B cell (primary cell): ENCODE data around the gene TENM4. TPM values are rescaled to one million over a fixed set of nuclear protein-coding genes. Genes with fewer than 3 reads are reported as not detected.

Source experiments
- ATAC-seq: fragments of 200-7000 bp; cut with Tn5 transposase; one replicate; pipeline ENCODE4 v1.10.0; 2021; ENCODE audit warnings: low read depth, mild to moderate bottlenecking, moderate number of reproducible peaks, moderate library complexity
- CTCF ChIA-PET: fragments of 350-600 bp; sonication (Branson Sonifier 250); formaldehyde crosslinking; loops from one replicate; lab custom pipeline; 2021; ENCODE audit warnings: antibody characterized with exemption, inconsistent platforms; lab: Charles Lee
- POLR2A ChIA-PET: fragments of 350-600 bp; sonication (Branson Sonifier 250); formaldehyde crosslinking; loops from one replicate; lab custom pipeline; 2021; ENCODE audit warnings: antibody characterized with exemption; lab: Charles Lee
- DNase-seq: peaks from one replicate; pipeline ENCODE4 v3.0.0; 2013
- H2AFZ ChIP-seq: 2 replicates; pipeline ENCODE4 v1.6.1; 2012; ENCODE audit warnings: mild to moderate bottlenecking, low read depth, low read length; ENCODE audit not compliant: insufficient read depth, poor library complexity, severe bottlenecking
- H3K27ac ChIP-seq, 2 donors: 1 replicate in 1 of 2; 2 replicates in 1 of 2; pipeline ENCODE4 v1.5.1; 2012 to 2013; ENCODE audit warnings: low read length in 2 of 2, mild to moderate bottlenecking in 2 of 2, moderate library complexity in 1 of 2
- H3K27me3 ChIP-seq, 4 experiments: fragments of 200-600 bp in 1 of 4; sonication (generic) in 1 of 4; replicated peaks in 1 of 4; 1 replicate in 2 of 4; 2 replicates in 2 of 4; pipeline versions ENCODE4 v1.6.1 to v1.7.0; 2013 to 2016; ENCODE audit warnings: low read length in 3 of 4, mild to moderate bottlenecking in 2 of 4, mixed read lengths in 1 of 4, moderate library complexity in 1 of 4; ENCODE audit not compliant: insufficient read depth in 4 of 4, control insufficient read depth in 3 of 4; ENCODE audit errors: control extremely low read depth in 1 of 4
- H3K36me3 ChIP-seq, 2 experiments: replicated peaks in 1 of 2; 1 replicate in 1 of 2; 2 replicates in 1 of 2; pipeline versions ENCODE4 v1.6.1 to v1.7.1; 2013; ENCODE audit warnings: low read length in 1 of 2; ENCODE audit not compliant: insufficient read depth in 2 of 2, control insufficient read depth in 1 of 2; ENCODE audit errors: control extremely low read depth in 1 of 2, extremely low read depth in 1 of 2
- H3K4me1 ChIP-seq, 2 donors: fragments of 200-600 bp in 1 of 2; sonication (generic) in 1 of 2; 1 replicate in 1 of 2; 2 replicates in 1 of 2; pipeline versions ENCODE4 v1.5.1 to v1.6.1; 2013 to 2017; ENCODE audit warnings: low read length in 2 of 2; ENCODE audit not compliant: control insufficient read depth in 2 of 2, insufficient read depth in 2 of 2
- H3K4me2 ChIP-seq: replicated peaks from 2 replicates; pipeline ENCODE3; 2012; ENCODE audit warnings: mild to moderate bottlenecking, low read depth, low read length; ENCODE audit not compliant: poor library complexity, severe bottlenecking
- H3K4me3 ChIP-seq, 5 experiments: fragments of 200-600 bp in 1 of 5; sonication (generic) in 1 of 5; 1 replicate in 3 of 5; 2 replicates in 2 of 5; pipeline versions ENCODE4 v1.5.1 to v1.7.0; 2011 to 2016; ENCODE audit warnings: low read length in 4 of 5, mild to moderate bottlenecking in 4 of 5, low read depth in 2 of 5, control low read depth in 1 of 5, moderate library complexity in 1 of 5; ENCODE audit not compliant: insufficient read depth in 1 of 5; ENCODE audit errors: control extremely low read depth in 1 of 5, extremely low read depth in 1 of 5
- H3K79me2 ChIP-seq: fragments of 200-600 bp; sonication (generic); one replicate; pipeline ENCODE4 v1.6.0; 2016; ENCODE audit warnings: low read length; ENCODE audit not compliant: control insufficient read depth, insufficient read depth
- H3K9ac ChIP-seq: fragments of 200-600 bp; sonication (generic); 2 replicates; pipeline ENCODE4 v1.6.1; 2017; ENCODE audit warnings: mild to moderate bottlenecking, low read length, moderate library complexity
- H3K9me3 ChIP-seq, 3 donors: one replicate each; pipeline versions ENCODE4 v1.6.1 to v1.7.1; 2013; ENCODE audit warnings: low read length in 2 of 3; ENCODE audit not compliant: control insufficient read depth in 2 of 3, insufficient read depth in 1 of 3; ENCODE audit errors: control extremely low read depth in 1 of 3
- H4K20me1 ChIP-seq: 2 replicates; pipeline ENCODE4 v1.6.0; 2012; ENCODE audit warnings: mild to moderate bottlenecking, low read length; ENCODE audit not compliant: insufficient read depth, control insufficient read depth, poor library complexity, severe bottlenecking
- H3K27ac Mint-ChIP-seq: one replicate; pipeline ENCODE4 v1.8.0; 2021; ENCODE audit warnings: mixed read lengths
- H3K27me3 Mint-ChIP-seq: one replicate; pipeline ENCODE4 v1.8.0; 2021; ENCODE audit warnings: mixed read lengths
- H3K4me1 Mint-ChIP-seq: one replicate; pipeline ENCODE4 v1.8.0; 2021; ENCODE audit warnings: mixed read lengths
- H3K4me3 Mint-ChIP-seq: one replicate; pipeline ENCODE4 v1.8.0; 2021; ENCODE audit warnings: mixed read lengths
- H3K9me3 Mint-ChIP-seq: one replicate; pipeline ENCODE4 v1.8.0; 2022; ENCODE audit warnings: mixed read lengths; ENCODE audit not compliant: insufficient read depth
- EZH2 ChIP-seq: IDR thresholded peaks from 2 replicates; pipeline ENCODE4 v1.6.1; 2012; ENCODE audit warnings: borderline replicate concordance, low read depth, mild to moderate bottlenecking, moderate library complexity, low read length; ENCODE audit not compliant: insufficient read depth, poor library complexity, severe bottlenecking
- WGBS: methylation state at CpG from one replicate; pipeline ENCODE4 v1.1.5; 2013; ENCODE audit warnings: missing lambda C conversion rate; ENCODE audit not compliant: insufficient coverage; 5-methylcytosine and 5-hydroxymethylcytosine counted together
- intact Hi-C: fragments of 100-400 bp; cut with micrococcal nuclease; formaldehyde crosslinking; loops from one replicate; pipeline ENCODE4 v1.10.0; 2022
- polyA plus RNA-seq: library from polyadenylated mRNA; depleted of rRNA; stranded (reverse); fragments of >200 nt; gene quantifications from 2 replicates; pipeline ENCODE4 v1.2.3, GENCODE V29; 2012
- total RNA-seq, 2 donors: library from RNA; stranded (reverse); fragments of 120-200 nt in 1 of 2; gene quantifications; 1 replicate in 1 of 2; 2 replicates in 1 of 2; pipeline versions ENCODE4 v1.2.3 to v1.2.4, GENCODE V29; 2013 to 2022
- TF ChIP-seq, protein P1 (sequence below): fragments of 200-600 bp; IDR thresholded peaks from one replicate; pipeline ENCODE4 v1.8.0; 2022; ENCODE audit warnings: antibody characterized with exemption, mild to moderate bottlenecking

Gene TENM4
- total and polyA plus RNA-seq, 2 donors (not counting 1 experiment from before 2014, with no cell fraction given): 0.09 to 5.7 TPM

DNA sequence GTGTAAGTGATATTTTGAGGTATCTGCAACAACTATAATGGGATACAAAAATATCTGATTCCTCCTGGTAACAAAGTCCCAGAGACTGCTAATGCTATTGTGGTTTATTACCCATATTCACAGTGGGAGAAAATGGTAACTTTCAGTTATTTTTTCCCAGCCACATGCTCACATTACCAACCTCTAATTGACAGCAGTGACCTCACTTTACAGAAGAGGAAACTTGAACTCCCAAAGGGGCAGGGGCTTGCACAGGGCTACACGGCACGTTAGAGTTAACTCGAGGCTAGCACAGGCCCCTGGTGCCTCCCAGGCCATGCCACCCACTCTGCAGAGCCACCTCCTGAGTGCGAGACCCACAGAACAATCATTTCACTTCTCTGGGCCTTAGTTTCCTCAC, 132.4 kb downstream of the TENM4 start:
- Mint-ChIP-seq H3K27ac (no peak overlapping the region), H3K9me3 (no peaks in the 10 kb centered on the region), H3K27me3 (no peaks in the 10 kb centered on the region), H3K4me3 (no peak overlapping the region), H3K4me1 (peaks cover 5% of the 10 kb centered on the region)
- no peaks in the 10 kb centered on the region for H3K79me2 ChIP-seq
- no peak overlapping the region for H3K4me3 ChIP-seq
- intact Hi-C loops: no loop called here
- 57% methylated on average over 4 of the region's 4 CpGs for WGBS
- ChIA-PET CTCF (no interaction called here), POLR2A (no interaction called here)
- no peak overlapping the region for H3K4me2 ChIP-seq
- no peaks in the 10 kb centered on the region for H3K27me3 ChIP-seq
- H3K4me1 ChIP-seq: peaks cover 0 to 10% of the 10 kb centered on the region in 2 donors
- no peaks in the 10 kb centered on the region for H4K20me1 ChIP-seq
- ATAC-seq (no peak), DNase-seq (no peak)
- no peak overlapping the region for H3K27ac ChIP-seq
- peaks cover 0 to 7% (median 0%) of the 10 kb centered on the region in 3 donors for H3K9me3 ChIP-seq
- no peak overlapping the region for H3K9ac ChIP-seq
- no peaks in the 10 kb centered on the region for H3K36me3 ChIP-seq
- no peak overlapping the region for H2AFZ ChIP-seq
- TF ChIP-seq EZH2: no peak
- TF ChIP-seq, protein P1, sequence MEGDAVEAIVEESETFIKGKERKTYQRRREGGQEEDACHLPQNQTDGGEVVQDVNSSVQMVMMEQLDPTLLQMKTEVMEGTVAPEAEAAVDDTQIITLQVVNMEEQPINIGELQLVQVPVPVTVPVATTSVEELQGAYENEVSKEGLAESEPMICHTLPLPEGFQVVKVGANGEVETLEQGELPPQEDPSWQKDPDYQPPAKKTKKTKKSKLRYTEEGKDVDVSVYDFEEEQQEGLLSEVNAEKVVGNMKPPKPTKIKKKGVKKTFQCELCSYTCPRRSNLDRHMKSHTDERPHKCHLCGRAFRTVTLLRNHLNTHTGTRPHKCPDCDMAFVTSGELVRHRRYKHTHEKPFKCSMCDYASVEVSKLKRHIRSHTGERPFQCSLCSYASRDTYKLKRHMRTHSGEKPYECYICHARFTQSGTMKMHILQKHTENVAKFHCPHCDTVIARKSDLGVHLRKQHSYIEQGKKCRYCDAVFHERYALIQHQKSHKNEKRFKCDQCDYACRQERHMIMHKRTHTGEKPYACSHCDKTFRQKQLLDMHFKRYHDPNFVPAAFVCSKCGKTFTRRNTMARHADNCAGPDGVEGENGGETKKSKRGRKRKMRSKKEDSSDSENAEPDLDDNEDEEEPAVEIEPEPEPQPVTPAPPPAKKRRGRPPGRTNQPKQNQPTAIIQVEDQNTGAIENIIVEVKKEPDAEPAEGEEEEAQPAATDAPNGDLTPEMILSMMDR: no peak

DNA sequence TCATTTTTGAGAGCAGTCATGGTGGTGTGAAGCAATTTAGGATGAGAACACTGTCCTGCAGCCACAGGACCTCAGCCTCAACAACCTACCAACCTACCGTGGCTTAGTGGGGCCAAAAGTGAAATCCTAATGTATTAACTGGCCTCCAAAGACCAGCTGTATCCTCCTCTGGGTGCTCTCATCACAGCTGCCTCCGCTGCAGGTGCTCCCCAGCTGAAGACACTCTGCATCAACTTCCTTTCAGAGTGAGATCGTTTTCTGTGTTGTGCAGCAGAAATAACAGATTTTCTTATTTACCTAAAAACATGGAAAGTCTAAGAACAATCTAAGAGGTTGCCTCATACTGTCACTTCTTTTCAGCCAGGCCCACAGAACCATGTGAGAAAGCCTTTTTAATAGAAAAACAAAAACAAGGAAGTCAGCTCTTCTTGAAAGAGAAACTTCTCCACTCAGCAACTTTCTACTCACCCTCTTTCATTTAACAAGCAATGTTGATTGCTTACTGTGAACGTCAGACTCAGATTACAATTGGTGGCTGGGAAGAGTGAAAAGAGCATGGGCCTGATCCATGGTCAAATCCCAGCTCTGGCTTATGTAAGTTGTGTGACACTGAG, 136.1 kb downstream of the TENM4 start:
- no peak overlapping the region for H3K4me3 Mint-ChIP-seq
- ATAC-seq: no peak
- Histone ChIP-seq H3K4me2 (no peak overlapping the region), H3K27me3 (no peaks in the 10 kb centered on the region), H3K4me1 (peaks cover 0 to 10% of the 10 kb centered on the region in 2 donors), H3K9ac (no peak overlapping the region), H3K36me3 (no peaks in the 10 kb centered on the region), H2AFZ (peak overlapping the region; percentile 8), H4K20me1 (no peaks in the 10 kb centered on the region), H3K9me3 (peaks cover 0 to 7% (median 0%) of the 10 kb centered on the region in 3 donors), H3K27ac (no peak overlapping the region), H3K4me3 (no peak overlapping the region), H3K79me2 (no peaks in the 10 kb centered on the region)
- no peak overlapping the region for H3K27ac Mint-ChIP-seq
- WGBS: 25% methylated on average over 2 of the region's 4 CpGs
- intact Hi-C loops: no loop called here
- H3K4me1 Mint-ChIP-seq: peaks cover 5% of the 10 kb centered on the region
- DNase-seq: no peak
- TF ChIP-seq, protein P1: no peak
- TF ChIP-seq EZH2: no peak
- ChIA-PET POLR2A (no interaction called here), CTCF (no interaction called here)
- H3K9me3 Mint-ChIP-seq: no peaks in the 10 kb centered on the region
- H3K27me3 Mint-ChIP-seq: no peaks in the 10 kb centered on the region
